Skeletal muscle satellite cell (primary cell): ENCODE results near the gene RPS6KA2.

Experiments used
- H3K27me3 ChIP-seq: 2 replicates; pipeline ENCODE4 v1.7.0; 2013; ENCODE audit warnings: low read length; ENCODE audit not compliant: control insufficient read depth, insufficient read depth
- H3K36me3 ChIP-seq: 2 replicates; pipeline ENCODE4 v1.7.0; 2013; ENCODE audit warnings: mild to moderate bottlenecking, control low read depth, low read length; ENCODE audit not compliant: insufficient read depth
- H3K4me1 ChIP-seq: 2 replicates; pipeline ENCODE4 v1.7.0; 2013; ENCODE audit warnings: low read length; ENCODE audit not compliant: control insufficient read depth, insufficient read depth
- H3K4me2 ChIP-seq: 2 replicates; pipeline ENCODE4 v1.7.0; 2013; ENCODE audit warnings: mild to moderate bottlenecking, low read length
- H3K4me3 ChIP-seq: 2 replicates; pipeline ENCODE4 v1.7.0; 2013; ENCODE audit warnings: low read length
- H3K9ac ChIP-seq: 2 replicates; pipeline ENCODE4 v1.7.0; 2013; ENCODE audit warnings: mild to moderate bottlenecking, low read depth, low read length, moderate library complexity
- H3K9me3 ChIP-seq: replicated peaks from 2 replicates; pipeline ENCODE4 v1.7.0; 2013; ENCODE audit warnings: mild to moderate bottlenecking, control low read depth, low read length

RPS6KA2 gene

DNA sequence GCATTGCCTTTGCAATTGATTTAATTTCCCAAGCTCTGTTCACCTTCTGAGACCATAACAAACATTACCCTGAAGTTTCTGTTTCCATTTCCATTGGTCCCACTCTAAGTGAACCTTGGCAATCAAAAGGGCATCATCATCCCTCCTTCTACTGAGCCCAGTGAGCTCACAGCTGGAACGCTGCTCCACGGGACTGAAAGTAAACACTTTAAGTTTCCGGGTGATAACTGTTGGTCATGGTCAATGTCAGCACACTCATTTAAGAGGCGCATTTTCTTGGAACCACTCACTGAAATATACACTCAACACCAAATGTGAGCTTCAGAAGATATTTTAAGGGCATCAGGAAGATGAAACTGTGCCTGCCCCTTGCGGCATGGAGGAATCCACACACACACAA is 37.1 kb upstream of the RPS6KA2 start:
- H3K9ac ChIP-seq = no peak overlapping the region
- no peaks in the 10 kb centered on the region for H3K36me3 ChIP-seq
- H3K4me2 ChIP-seq = no peak overlapping the region
- H3K4me1 ChIP-seq = no peaks in the 10 kb centered on the region
- H3K9me3 ChIP-seq = no peaks in the 10 kb centered on the region
- H3K27me3 ChIP-seq = peaks cover 60% of the 10 kb centered on the region
- H3K4me3 ChIP-seq = no peak overlapping the region

DNA sequence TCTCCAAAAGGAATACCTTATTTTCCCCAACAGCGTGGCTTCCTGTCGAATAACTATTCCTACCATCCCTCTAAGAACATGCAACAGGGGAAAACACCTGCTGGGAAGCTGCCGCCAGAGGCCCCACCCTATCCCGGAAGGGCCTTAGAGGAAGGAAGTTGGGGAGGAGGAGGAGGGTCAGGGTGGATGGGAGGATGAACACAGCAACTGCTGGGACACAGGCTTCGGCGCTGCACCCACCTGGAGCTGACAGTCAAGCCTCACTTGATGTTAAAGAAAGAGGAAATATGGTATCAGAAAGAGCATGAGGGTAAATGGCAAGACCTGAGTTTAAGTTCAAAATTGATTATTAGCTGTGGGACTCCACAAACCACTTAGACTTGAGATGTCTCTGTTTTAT is 36.5 kb upstream of the RPS6KA2 start:
- Histone ChIP-seq H3K9me3 (no peaks in the 10 kb centered on the region), H3K4me1 (no peaks in the 10 kb centered on the region), H3K4me2 (no peak overlapping the region), H3K9ac (no peak overlapping the region), H3K27me3 (peaks cover 64% of the 10 kb centered on the region), H3K4me3 (no peak overlapping the region), H3K36me3 (no peaks in the 10 kb centered on the region)

DNA sequence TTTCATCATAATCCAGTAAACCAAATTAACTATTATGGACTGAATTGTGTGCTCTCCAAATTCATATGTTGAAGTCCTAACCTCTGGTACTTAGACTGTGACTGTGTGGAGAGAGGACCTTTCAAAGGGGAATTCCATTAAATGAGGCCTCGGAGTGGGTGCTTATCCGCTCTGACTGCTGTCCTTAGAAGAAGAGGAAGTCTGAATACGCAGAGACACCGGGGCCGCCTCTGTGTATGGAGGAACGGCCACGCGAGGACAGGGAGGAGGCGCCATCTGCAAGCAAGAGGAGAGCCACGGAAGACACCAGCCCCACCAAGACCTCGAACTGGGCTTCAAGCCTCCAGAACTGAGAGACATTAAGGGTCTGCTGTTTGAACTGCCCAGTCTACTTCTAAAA is 35.6 kb upstream of the RPS6KA2 start:
- H3K4me1 ChIP-seq = no peaks in the 10 kb centered on the region
- no peaks in the 10 kb centered on the region for H3K9me3 ChIP-seq
- peaks cover 64% of the 10 kb centered on the region for H3K27me3 ChIP-seq
- no peak overlapping the region for H3K9ac ChIP-seq
- no peak overlapping the region for H3K4me3 ChIP-seq
- H3K4me2 ChIP-seq = no peak overlapping the region
- H3K36me3 ChIP-seq = no peaks in the 10 kb centered on the region

DNA sequence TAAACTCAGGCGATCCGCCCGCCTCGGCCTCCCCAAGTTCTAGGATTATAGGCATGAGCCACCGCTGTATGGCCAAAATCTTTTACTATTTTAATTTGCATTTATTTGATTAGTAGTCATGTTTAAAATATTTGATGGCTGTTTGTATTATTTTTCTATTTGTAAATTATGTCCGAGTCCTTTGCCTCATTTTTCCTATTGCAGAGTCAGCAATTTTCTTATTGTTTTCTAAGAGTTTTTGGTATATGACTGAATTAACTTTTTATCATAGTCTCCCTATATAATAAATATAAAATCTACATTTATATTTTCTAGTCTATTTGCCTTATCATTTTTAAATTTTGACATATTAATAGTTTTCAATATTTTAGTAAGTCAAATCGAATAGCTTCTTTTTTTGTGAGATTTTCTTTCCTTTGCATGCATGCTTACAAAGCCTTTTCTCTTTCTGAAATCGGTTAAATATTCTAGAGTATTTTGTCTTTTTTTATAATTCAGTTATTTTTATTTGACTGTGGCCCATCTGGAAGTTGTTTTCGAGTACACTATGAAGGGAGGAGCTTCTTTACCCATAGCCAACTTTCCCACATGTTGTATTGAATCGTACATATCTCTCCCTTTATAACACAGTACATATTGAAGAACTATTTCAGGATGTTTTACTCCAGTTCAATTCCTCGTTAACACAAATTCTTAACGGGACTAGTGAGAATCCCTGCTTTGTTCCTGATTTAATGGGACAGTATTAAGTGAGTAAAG is 34.5 kb upstream of the RPS6KA2 start:
- no peak overlapping the region for H3K4me3 ChIP-seq
- no peaks in the 10 kb centered on the region for H3K4me1 ChIP-seq
- no peaks in the 10 kb centered on the region for H3K36me3 ChIP-seq
- no peak overlapping the region for H3K9ac ChIP-seq
- peaks cover 63% of the 10 kb centered on the region for H3K27me3 ChIP-seq
- no peaks in the 10 kb centered on the region for H3K9me3 ChIP-seq
- no peak overlapping the region for H3K4me2 ChIP-seq

DNA sequence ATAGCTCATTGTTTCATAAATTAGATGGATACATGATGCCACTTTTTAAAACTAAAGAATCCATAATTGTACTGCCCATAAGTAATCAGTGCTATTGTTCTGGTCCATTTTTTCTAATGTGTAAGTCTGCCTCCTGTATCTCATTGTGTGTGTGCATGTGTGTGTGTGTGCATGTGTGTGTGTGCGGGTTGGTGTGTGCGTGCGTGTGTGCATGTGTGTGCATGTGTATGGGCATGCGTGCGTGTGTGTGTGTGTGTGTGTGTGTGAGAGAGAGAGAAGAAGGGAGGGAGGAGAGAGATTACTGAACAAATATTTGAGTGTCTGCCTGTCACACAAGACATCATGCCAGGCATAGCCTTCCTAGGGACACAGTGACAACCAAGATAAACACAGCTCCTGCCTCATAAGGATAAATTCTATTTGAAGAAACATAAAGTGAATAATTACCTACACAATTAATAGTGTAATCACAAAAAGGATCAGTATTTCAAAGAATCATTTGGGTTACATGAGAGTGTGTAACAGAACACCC is 33.2 kb upstream of the RPS6KA2 start:
- Histone ChIP-seq H3K4me2 (no peak overlapping the region), H3K4me3 (no peak overlapping the region), H3K36me3 (no peaks in the 10 kb centered on the region), H3K9ac (no peak overlapping the region), H3K4me1 (no peaks in the 10 kb centered on the region), H3K27me3 (peaks cover 55% of the 10 kb centered on the region), H3K9me3 (no peaks in the 10 kb centered on the region)

DNA sequence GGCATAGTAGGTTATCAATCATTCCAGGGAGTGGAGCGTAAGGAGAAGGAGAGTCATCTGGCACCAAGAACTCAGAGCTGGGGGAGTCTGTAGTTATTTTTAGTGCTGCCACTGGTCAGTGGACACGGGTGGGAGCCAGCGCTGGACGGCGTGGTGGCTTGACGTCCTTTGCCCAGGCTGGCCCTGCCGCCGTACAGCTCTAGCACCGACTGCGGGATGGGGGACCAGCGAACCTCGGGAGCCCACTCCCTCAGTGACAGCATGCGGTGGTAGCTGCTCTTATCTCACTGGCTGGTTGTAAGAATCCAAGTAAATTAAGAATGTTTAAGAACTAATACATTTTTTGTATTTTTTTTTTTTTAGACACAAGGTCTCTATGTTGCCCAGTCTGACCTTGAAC is 32.5 kb upstream of the RPS6KA2 start:
- Histone ChIP-seq H3K36me3 (no peaks in the 10 kb centered on the region), H3K4me2 (no peak overlapping the region), H3K27me3 (peaks cover 56% of the 10 kb centered on the region), H3K9ac (no peak overlapping the region), H3K4me1 (no peaks in the 10 kb centered on the region), H3K9me3 (no peaks in the 10 kb centered on the region), H3K4me3 (no peak overlapping the region)

DNA sequence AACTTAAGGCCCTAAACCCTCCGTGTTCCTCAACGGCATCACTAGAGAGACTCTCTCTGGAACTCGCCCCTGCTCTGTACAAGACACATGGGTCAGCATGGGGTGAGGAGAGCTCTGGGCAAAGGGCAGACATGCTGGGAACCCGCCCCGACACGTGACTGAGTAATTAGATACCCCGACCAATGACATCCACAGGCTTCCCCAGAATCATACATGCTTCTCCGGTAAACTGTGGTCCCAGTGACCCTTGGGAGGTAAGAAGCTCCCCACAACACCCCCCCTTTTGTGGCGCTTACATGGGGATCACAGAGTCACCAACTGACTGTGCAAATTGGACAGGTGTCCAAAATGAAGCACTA is 31.7 kb upstream of the RPS6KA2 start:
- no peaks in the 10 kb centered on the region for H3K9me3 ChIP-seq
- H3K9ac ChIP-seq = no peak overlapping the region
- H3K27me3 ChIP-seq = peaks cover 55% of the 10 kb centered on the region
- H3K36me3 ChIP-seq = no peaks in the 10 kb centered on the region
- H3K4me1 ChIP-seq = no peaks in the 10 kb centered on the region
- no peak overlapping the region for H3K4me3 ChIP-seq
- H3K4me2 ChIP-seq = no peak overlapping the region

DNA sequence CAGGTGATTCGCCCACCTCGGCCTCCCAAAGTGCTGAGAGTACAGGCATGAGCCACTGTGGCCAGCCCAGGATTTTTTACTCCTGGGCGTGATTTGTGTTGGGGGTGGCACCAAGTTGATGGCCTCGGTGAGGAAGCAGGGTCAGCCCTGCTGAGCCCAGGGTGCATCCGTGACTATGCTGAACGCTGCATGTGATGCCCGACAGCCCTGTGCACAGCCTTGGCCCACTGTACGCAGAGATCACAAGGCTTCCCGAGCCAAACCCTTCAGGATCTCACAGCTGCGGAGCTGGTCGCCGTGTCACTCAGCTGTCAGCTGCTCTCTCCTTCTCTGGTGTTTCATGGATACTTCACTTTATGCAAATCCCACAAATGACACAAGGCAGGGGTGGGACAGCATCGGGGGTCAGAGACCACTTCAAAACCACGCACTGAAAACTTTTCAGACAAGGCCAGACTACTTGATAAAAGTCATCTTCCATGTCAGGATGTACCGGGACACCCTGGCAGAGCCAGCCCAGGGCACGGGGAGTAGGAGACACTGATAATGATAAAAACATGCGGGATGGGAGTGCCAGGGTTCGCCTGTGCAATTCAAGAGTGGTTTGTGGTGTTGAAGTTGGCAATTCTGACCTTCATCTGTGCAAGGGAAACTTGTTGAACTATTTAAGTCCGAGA is 31.2 kb upstream of the RPS6KA2 start:
- Histone ChIP-seq H3K4me2 (no peak overlapping the region), H3K4me3 (no peak overlapping the region), H3K4me1 (no peaks in the 10 kb centered on the region), H3K36me3 (no peaks in the 10 kb centered on the region), H3K9me3 (no peaks in the 10 kb centered on the region), H3K9ac (no peak overlapping the region), H3K27me3 (peaks cover 55% of the 10 kb centered on the region)

DNA sequence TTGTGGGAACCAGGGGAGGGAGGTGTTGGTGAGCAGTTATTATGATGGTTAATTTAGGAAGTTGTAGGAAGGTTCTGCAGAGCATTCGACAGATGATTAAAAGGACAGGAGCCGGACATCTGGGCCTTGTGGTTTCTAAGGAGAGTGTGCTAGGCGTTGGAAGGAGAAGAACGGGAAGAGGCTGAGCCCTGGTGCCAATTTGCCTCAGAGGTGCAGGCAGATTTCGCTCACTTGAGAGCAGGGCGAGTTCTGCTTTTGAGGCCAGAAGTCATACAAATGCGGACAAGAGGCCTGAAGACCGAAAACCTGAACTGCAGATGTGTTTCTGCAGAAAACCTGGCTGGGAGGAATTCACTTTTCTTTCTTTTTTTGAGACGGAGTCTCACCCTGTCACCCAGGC is 30.5 kb upstream of the RPS6KA2 start:
- H3K4me3 ChIP-seq = no peak overlapping the region

DNA sequence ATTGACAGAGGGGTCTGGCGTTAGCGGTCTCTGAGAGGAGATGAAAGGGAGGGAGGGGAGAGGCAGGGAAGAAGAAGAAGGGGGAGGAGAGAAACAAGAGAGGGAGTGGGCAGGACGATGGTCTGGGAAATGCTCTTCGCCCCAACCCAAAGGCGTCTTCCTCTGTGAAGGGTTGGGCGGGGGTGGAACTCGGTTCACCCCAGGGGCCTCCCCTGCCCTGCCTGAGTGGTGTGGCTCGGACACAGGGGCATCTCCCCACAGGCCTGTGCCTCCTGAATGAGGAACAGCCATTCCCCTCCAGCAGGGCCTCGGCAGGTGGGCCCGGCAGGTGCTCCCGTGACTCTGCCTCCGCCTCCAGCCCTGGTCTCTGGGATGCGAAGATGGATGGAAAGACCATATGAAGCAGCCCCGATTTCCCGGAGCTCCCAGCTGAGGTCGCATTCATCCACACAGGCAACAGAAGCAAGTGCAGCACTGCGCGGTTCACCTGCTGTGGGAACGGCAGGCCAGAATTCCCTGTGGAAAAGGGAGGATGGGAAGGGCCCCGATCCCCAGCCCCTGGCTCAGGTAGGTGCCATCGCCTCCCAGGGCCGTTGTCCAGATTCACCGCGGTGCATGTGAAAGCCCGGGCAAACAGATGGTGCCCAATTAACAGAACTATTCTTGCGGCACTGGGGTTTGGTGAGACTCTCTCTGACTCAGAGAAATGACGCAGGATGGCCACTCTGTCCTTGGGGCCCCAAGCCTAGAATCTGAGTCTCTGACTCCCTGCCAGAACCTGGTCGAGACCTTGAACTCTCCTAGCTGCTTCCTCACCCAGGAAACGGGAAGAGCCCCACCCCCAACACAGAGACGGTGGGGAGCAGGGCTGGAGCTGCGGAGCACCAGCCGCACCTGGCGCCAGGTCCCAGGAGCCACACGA is 29.4 kb upstream of the RPS6KA2 start:
- Histone ChIP-seq H3K27me3 (peaks cover 58% of the 10 kb centered on the region), H3K4me3 (no peak overlapping the region), H3K4me2 (no peak overlapping the region), H3K36me3 (no peaks in the 10 kb centered on the region), H3K9ac (no peak overlapping the region), H3K4me1 (no peaks in the 10 kb centered on the region), H3K9me3 (no peaks in the 10 kb centered on the region)

More for the DNA sequence above, 30.5 kb upstream of the RPS6KA2 start:
- Histone ChIP-seq H3K9me3 (no peaks in the 10 kb centered on the region), H3K9ac (no peak overlapping the region), H3K4me1 (no peaks in the 10 kb centered on the region), H3K27me3 (peaks cover 50% of the 10 kb centered on the region), H3K4me2 (no peak overlapping the region), H3K36me3 (no peaks in the 10 kb centered on the region)

DNA sequence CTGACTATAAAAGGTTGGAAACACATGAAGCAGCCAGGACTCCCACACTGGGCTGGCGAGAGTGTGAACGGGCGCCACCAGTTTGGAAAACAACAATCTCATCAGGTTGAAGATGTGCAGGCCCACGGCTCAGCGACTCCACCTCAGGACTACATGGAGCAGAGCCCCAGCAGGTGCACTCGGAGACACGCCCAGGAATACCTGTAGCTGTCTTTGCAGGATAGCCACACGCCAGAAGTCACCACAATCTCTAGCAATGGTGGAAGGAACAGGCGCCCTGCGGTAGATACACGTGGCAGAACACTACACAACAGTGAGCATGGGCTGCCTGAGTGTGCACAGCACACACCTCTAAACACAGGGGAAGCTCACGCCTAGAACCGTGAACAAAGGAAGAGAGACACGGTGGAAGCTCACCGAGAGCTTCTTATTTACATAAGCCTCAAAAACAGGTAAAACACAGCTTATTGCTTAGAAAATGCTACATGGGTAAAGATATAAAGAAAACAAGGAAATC is 28.7 kb upstream of the RPS6KA2 start:
- Histone ChIP-seq H3K4me3 (no peak overlapping the region), H3K9ac (no peak overlapping the region), H3K27me3 (peaks cover 63% of the 10 kb centered on the region), H3K4me1 (no peaks in the 10 kb centered on the region), H3K9me3 (no peaks in the 10 kb centered on the region), H3K4me2 (no peak overlapping the region), H3K36me3 (no peaks in the 10 kb centered on the region)
